ENCODE results near the gene PYGO1.

Gene PYGO1

GRCh38 chr15:55576943-55577342 is 11.2 kb downstream of the PYGO1 start:
- DNase-seq (ENCODE audit: low spot score): no peak
- H3K9me3 ChIP-seq (ENCODE audit: severe bottlenecking): no peaks in the 10 kb centered on the region
- H3K27me3 ChIP-seq (ENCODE audit: insufficient read depth, poor library complexity, severe bottlenecking): no peaks in the 10 kb centered on the region
- no peaks in the 10 kb centered on the region for H3K36me3 ChIP-seq (ENCODE audit: low read depth)
- no peak for ATAC-seq (ENCODE audit: low read depth)
- H3K4me3 ChIP-seq (ENCODE audit: severe bottlenecking): no peak overlapping the region
- no peak overlapping the region for H3K27ac ChIP-seq (ENCODE audit: poor library complexity, severe bottlenecking)
- no peak for TF ChIP-seq CTCF (IDR thresholded peaks at IDR 0.05; ENCODE audit: poor library complexity, severe bottlenecking)
- H3K4me1 ChIP-seq (ENCODE audit: insufficient read depth, poor library complexity, severe bottlenecking): no peaks in the 10 kb centered on the region

DNA sequence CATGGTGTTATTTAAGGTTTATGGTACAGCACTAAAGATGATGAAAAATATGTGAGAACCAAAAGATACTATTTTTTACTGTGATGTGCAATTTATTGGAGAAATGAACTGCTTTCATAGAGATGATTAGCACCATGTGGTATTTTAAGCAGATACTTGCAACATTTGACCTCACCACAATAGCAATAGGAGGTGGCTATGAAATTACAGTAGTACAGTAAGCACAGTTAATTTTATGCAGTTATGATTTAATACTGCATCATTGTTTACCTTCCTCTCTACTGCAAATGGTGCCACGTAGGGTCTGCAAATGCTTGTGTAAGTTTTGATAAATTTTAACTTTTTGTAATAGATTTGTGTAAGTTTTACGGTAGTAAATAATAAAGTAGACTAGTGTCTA is 14.0 kb downstream of the PYGO1 start:
- H3K4me1 ChIP-seq (ENCODE audit: insufficient read depth, poor library complexity, severe bottlenecking): no peaks in the 10 kb centered on the region
- peaks cover 3% of the 10 kb centered on the region for H3K9me3 ChIP-seq (ENCODE audit: severe bottlenecking)
- H3K27me3 ChIP-seq (ENCODE audit: insufficient read depth, poor library complexity, severe bottlenecking): no peaks in the 10 kb centered on the region
- ATAC-seq (ENCODE audit: low read depth): peak; percentile 29; the same call in 1 of the 3 replicates
- DNase-seq (ENCODE audit: low spot score): no peak
- no peak overlapping the region for H3K4me3 ChIP-seq (ENCODE audit: severe bottlenecking)
- TF ChIP-seq CTCF (IDR thresholded peaks at IDR 0.05; ENCODE audit: poor library complexity, severe bottlenecking): no peak
- no peaks in the 10 kb centered on the region for H3K36me3 ChIP-seq (ENCODE audit: low read depth)
- H3K27ac ChIP-seq (ENCODE audit: poor library complexity, severe bottlenecking): no peak overlapping the region

GRCh38 chr15:55573224-55573623 is 14.9 kb downstream of the PYGO1 start:
- Histone ChIP-seq H3K9me3 (ENCODE audit: severe bottlenecking) (peaks cover 3% of the 10 kb centered on the region), H3K36me3 (ENCODE audit: low read depth) (no peaks in the 10 kb centered on the region), H3K27ac (ENCODE audit: poor library complexity, severe bottlenecking) (no peak overlapping the region), H3K4me3 (ENCODE audit: severe bottlenecking) (no peak overlapping the region), H3K4me1 (ENCODE audit: insufficient read depth, poor library complexity, severe bottlenecking) (no peaks in the 10 kb centered on the region), H3K27me3 (ENCODE audit: insufficient read depth, poor library complexity, severe bottlenecking) (no peaks in the 10 kb centered on the region)
- no peak for TF ChIP-seq CTCF (IDR thresholded peaks at IDR 0.05; ENCODE audit: poor library complexity, severe bottlenecking)
- DNase-seq (ENCODE audit: low spot score) (no peak), ATAC-seq (ENCODE audit: low read depth) (no peak)

GRCh38 chr15:55564347-55565145 is 23.6 kb downstream of the PYGO1 start:
- peak; percentile 17 for TF ChIP-seq CTCF (IDR thresholded peaks at IDR 0.05; ENCODE audit: poor library complexity, severe bottlenecking)
- no peak overlapping the region for H3K4me3 ChIP-seq (ENCODE audit: severe bottlenecking)
- H3K9me3 ChIP-seq (ENCODE audit: severe bottlenecking): no peaks in the 10 kb centered on the region
- no peaks in the 10 kb centered on the region for H3K27me3 ChIP-seq (ENCODE audit: insufficient read depth, poor library complexity, severe bottlenecking)
- DNase-seq (ENCODE audit: low spot score): no peak
- no peak overlapping the region for H3K27ac ChIP-seq (ENCODE audit: poor library complexity, severe bottlenecking)
- ATAC-seq (ENCODE audit: low read depth): peak; percentile 61; the same call in 1 of the 3 replicates
- no peaks in the 10 kb centered on the region for H3K4me1 ChIP-seq (ENCODE audit: insufficient read depth, poor library complexity, severe bottlenecking)
- H3K36me3 ChIP-seq (ENCODE audit: low read depth): no peaks in the 10 kb centered on the region

- Histone ChIP-seq H3K36me3 (ENCODE audit: low read depth) (no peaks in the 10 kb centered on the region), H3K9me3 (ENCODE audit: severe bottlenecking) (no peaks in the 10 kb centered on the region), H3K4me3 (ENCODE audit: severe bottlenecking) (no peak overlapping the region), H3K27ac (ENCODE audit: poor library complexity, severe bottlenecking) (no peak overlapping the region), H3K27me3 (ENCODE audit: insufficient read depth, poor library complexity, severe bottlenecking) (no peaks in the 10 kb centered on the region), H3K4me1 (ENCODE audit: insufficient read depth, poor library complexity, severe bottlenecking) (no peaks in the 10 kb centered on the region)
- ATAC-seq (ENCODE audit: low read depth): no peak
- no peak for TF ChIP-seq CTCF (IDR thresholded peaks at IDR 0.05; ENCODE audit: poor library complexity, severe bottlenecking)
- DNase-seq (ENCODE audit: low spot score): no peak
Measured at GRCh38 chr15:55562601-55563000, 25.5 kb downstream of the PYGO1 start.

Measured in RWPE2 (cell line).